RWPE2 (cell line): ENCODE results near the gene STUB1.

Experiments
- ATAC-seq: fragments of 200-7000 bp; cut with Tn5 transposase; 3 replicates; pipeline ENCODE4 v1.9.1; 2021; ENCODE audit warnings: low read depth
- DNase-seq: peaks from one replicate; pipeline ENCODE4 v3.0.0-alpha.2; 2020; ENCODE audit warnings: low spot score
- H3K27ac ChIP-seq: fragments of 450-650 bp; 2 replicates; pipeline ENCODE4 v1.5.1; 2017; ENCODE audit warnings: mild to moderate bottlenecking; ENCODE audit not compliant: poor library complexity, severe bottlenecking
- H3K27me3 ChIP-seq: fragments of 250-450 bp; sonication (Bioruptor Pico); 2 replicates; pipeline ENCODE4 v1.5.1; 2021; ENCODE audit warnings: mild to moderate bottlenecking, moderate library complexity; ENCODE audit not compliant: insufficient read depth, poor library complexity, severe bottlenecking
- H3K36me3 ChIP-seq: fragments of 250-450 bp; sonication (Bioruptor Pico); 2 replicates; pipeline ENCODE4 v1.5.1; 2020; ENCODE audit warnings: low read depth, mild to moderate bottlenecking, moderate library complexity
- H3K4me1 ChIP-seq: fragments of 250-450 bp; sonication (Bioruptor Pico); 2 replicates; pipeline ENCODE4 v1.5.1; 2021; ENCODE audit warnings: mild to moderate bottlenecking, moderate library complexity; ENCODE audit not compliant: insufficient read depth, poor library complexity, severe bottlenecking
- H3K4me3 ChIP-seq: fragments of 250-450 bp; sonication (Bioruptor Pico); 2 replicates; pipeline ENCODE4 v1.5.1; 2021; ENCODE audit warnings: mild to moderate bottlenecking, moderate library complexity; ENCODE audit not compliant: severe bottlenecking
- H3K9me3 ChIP-seq: fragments of 250-450 bp; sonication (Bioruptor Pico); 2 replicates; pipeline ENCODE4 v1.5.1; 2021; ENCODE audit warnings: mild to moderate bottlenecking, moderate library complexity; ENCODE audit not compliant: severe bottlenecking
- TF ChIP-seq, protein P1 (sequence below): fragments of 450-650 bp; IDR thresholded peaks from one replicate; pipeline ENCODE4 v1.5.1; 2017; ENCODE audit warnings: mild to moderate bottlenecking, moderate library complexity; ENCODE audit not compliant: poor library complexity, severe bottlenecking

The STUB1 gene

DNA sequence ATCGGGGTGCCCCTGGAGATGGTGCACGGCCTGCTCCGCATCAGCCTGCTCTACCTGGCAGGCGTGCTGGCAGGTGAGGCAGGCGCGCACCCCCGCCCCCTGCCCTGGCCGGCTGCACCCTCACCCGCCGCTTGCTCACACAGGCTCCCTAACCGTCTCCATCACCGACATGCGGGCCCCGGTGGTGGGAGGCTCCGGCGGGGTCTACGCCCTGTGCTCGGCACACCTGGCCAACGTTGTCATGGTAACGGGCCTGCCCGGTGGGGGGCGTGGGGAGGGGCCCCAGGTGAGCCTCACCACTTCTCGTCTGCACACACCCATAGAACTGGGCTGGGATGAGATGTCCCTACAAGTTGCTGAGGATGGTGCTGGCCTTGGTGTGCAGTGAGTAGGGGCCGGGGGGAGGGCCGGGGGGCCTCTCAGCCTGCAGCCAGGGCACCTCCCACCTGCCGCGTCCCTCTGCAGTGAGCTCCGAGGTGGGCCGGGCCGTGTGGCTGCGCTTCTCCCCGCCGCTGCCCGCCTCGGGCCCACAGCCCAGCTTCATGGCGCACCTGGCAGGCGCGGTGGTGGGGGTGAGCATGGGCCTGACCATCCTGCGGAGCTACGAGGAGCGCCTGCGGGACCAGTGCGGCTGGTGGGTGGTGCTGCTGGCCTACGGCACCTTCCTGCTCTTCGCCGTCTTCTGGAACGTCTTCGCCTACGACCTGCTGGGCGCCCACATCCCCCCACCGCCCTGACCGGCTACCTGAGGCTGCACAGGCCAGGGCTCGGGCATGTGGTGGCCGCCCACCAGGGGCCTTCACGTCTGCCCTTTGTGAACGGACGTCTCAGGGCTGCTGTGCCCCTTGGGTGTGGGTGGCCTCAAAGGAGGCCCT is 2.7 kb upstream of the STUB1 start:
- Histone ChIP-seq H3K4me1 (peaks cover 21% of the 10 kb centered on the region), H3K27me3 (no peaks in the 10 kb centered on the region), H3K36me3 (peaks cover 31% of the 10 kb centered on the region), H3K27ac (peak overlapping the region; percentile 72), H3K9me3 (no peaks in the 10 kb centered on the region), H3K4me3 (peak overlapping the region; percentile 26)
- ATAC-seq (peak; percentile 26), DNase-seq (no peak)
- TF ChIP-seq, protein P1, sequence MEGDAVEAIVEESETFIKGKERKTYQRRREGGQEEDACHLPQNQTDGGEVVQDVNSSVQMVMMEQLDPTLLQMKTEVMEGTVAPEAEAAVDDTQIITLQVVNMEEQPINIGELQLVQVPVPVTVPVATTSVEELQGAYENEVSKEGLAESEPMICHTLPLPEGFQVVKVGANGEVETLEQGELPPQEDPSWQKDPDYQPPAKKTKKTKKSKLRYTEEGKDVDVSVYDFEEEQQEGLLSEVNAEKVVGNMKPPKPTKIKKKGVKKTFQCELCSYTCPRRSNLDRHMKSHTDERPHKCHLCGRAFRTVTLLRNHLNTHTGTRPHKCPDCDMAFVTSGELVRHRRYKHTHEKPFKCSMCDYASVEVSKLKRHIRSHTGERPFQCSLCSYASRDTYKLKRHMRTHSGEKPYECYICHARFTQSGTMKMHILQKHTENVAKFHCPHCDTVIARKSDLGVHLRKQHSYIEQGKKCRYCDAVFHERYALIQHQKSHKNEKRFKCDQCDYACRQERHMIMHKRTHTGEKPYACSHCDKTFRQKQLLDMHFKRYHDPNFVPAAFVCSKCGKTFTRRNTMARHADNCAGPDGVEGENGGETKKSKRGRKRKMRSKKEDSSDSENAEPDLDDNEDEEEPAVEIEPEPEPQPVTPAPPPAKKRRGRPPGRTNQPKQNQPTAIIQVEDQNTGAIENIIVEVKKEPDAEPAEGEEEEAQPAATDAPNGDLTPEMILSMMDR, result no peak

DNA sequence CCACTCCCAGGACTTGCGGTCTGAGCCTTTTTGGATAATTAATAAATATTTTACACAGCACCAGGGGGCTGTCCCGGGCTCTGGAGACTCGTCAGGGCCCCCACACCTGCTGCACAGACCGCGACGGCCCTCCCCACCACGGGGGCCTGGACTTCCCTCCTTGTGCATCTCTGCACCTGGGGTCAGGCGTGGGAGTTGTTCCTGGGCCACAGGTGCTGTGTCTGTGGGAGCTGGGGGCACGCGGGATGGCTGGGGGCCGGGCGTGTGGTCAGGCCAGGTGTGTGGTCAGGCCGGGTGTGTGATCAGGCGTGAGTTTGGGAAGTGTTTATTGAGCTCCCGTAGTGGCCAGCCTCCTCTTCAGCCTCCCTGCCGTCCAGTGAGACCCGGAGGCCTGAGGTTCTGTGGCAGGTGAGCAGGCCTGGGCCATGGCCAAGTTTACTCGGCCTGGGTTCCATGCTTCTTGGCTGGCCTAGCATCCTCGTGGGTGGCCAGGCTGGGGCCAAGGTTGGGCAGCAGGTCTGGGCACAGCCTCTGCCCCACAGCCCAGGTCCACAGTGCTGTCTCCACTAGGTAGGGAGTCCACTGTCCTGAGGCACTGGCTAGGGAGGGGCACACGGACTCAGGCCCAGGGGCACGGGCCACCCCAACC is 1.9 kb upstream of the STUB1 start:
- Histone ChIP-seq H3K4me3 (no peak overlapping the region), H3K36me3 (peaks cover 33% of the 10 kb centered on the region), H3K27me3 (no peaks in the 10 kb centered on the region), H3K9me3 (no peaks in the 10 kb centered on the region), H3K27ac (peak overlapping the region; percentile 72), H3K4me1 (peaks cover 21% of the 10 kb centered on the region)
- ATAC-seq (no peak), DNase-seq (no peak)
- TF ChIP-seq, protein P1, result no peak

DNA sequence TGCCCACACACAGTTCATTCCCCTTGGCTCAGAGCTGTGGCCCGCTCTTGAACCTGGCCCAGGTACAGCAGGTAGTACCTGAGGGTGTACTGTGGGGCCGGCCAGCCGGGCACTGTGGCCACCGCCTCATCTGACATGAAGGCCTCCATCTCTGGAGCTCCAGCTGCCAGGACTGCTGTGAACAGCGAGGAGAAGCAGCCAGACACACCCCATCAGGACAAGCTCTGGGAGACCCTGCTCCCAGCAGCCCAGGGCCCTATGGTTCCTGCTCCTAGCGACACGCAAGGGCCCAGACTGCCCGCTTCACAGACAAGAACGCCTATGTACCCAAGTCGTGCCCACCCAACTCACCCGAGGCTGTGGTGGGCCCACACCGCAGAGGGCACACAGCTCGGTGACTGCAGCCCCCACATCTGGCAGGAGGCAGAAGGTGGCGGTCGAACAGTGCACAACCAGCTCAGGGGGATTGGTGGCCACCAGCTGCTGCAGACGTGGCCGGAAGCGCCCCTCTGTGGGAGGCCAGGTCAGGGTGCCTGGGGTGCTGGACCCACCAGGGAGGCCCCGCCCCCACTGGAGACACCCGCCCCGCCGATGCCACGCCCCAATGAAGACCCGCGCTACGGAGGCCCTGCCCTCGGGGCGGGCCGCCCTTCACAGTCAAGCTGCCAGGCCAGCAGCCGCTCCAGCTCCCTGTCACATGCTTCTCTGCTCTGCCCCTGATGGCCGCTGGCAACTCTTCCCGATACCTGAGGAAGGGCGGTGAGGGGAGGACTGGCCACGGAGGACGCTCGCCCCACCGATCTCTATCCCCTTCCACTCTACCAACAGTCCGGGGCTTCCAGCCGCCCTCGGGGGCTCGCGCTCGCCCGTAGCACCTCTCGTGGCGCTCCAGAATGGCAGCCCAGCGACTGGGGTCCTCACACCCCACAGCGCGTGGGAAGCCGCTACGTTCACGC is 1.1 kb upstream of the STUB1 start:
- Histone ChIP-seq H3K9me3 (no peaks in the 10 kb centered on the region), H3K27ac (peak overlapping the region; percentile 72), H3K4me1 (peaks cover 21% of the 10 kb centered on the region), H3K27me3 (no peaks in the 10 kb centered on the region), H3K36me3 (peaks cover 29% of the 10 kb centered on the region), H3K4me3 (peak overlapping the region; percentile 34)
- no peak for ATAC-seq
- no peak for DNase-seq
- TF ChIP-seq, protein P1, result no peak

DNA sequence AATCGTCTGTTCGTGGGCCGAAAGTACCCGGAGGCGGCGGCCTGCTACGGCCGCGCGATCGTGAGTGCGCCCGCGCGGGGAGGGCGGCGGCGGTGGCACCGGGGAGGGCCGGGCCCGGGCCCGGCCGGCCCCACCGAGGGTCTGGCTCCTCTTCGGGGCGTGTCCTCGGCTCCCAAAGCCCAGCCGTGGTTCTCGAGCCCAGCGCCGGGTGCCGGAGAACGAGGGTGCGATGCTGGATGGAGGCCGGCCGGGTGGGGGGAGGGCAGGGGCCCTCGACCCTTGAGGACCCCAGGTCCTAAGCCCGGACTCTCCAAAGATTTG is 375 bp downstream of the STUB1 start:
- no peaks in the 10 kb centered on the region for H3K9me3 ChIP-seq
- H3K4me1 ChIP-seq, result peaks cover 21% of the 10 kb centered on the region
- H3K4me3 ChIP-seq, result peak overlapping the region; percentile 91
- TF ChIP-seq, protein P1, result no peak
- no peaks in the 10 kb centered on the region for H3K27me3 ChIP-seq
- ATAC-seq (no peak), DNase-seq (no peak)
- H3K27ac ChIP-seq, result peak overlapping the region; percentile 72
- peaks cover 31% of the 10 kb centered on the region for H3K36me3 ChIP-seq
